H9 (cell line): Measurements from ENCODE around the gene MMP24OS. TPM values are rescaled to one million over a fixed set of nuclear protein-coding genes. Genes with fewer than 3 reads are reported as not detected.

Experiments used
- DNase-seq: peaks from one replicate; pipeline ENCODE4 v3.0.0-alpha.2; 2017
- H2AFZ ChIP-seq: one replicate; pipeline ENCODE4 v1.6.1; 2013; ENCODE audit warnings: mild to moderate bottlenecking, low read length, control low read depth, moderate library complexity
- H2AK5ac ChIP-seq: 2 replicates; pipeline ENCODE4 v1.6.1; 2013; ENCODE audit warnings: low read length, control low read depth, mixed read lengths; ENCODE audit not compliant: insufficient read length
- H2BK120ac ChIP-seq: one replicate; pipeline ENCODE4 v1.6.1; 2013; ENCODE audit warnings: low read depth, mild to moderate bottlenecking, low read length, control low read depth, inconsistent platforms; ENCODE audit not compliant: poor library complexity, severe bottlenecking
- H2BK12ac ChIP-seq: 2 replicates; pipeline ENCODE4 v1.6.1; 2013; ENCODE audit warnings: low read length, control low read depth, mixed read lengths, low read depth; ENCODE audit not compliant: insufficient read length
- H2BK15ac ChIP-seq: 2 replicates; pipeline ENCODE4 v1.6.1; 2013; ENCODE audit warnings: low read depth, low read length, control low read depth
- H2BK20ac ChIP-seq: one replicate; pipeline ENCODE4 v1.6.1; 2013; ENCODE audit warnings: low read depth, mild to moderate bottlenecking, low read length, control low read depth, inconsistent platforms; ENCODE audit not compliant: poor library complexity, severe bottlenecking
- H2BK5ac ChIP-seq: 2 replicates; pipeline ENCODE4 v1.6.1; 2013; ENCODE audit warnings: low read length, control low read depth, mixed read lengths; ENCODE audit not compliant: insufficient read length
- H3K14ac ChIP-seq: 2 replicates; pipeline ENCODE4 v1.6.1; 2013; ENCODE audit warnings: low read length, control low read depth; ENCODE audit not compliant: insufficient read depth
- H3K18ac ChIP-seq: 2 replicates; pipeline ENCODE4 v1.6.1; 2013; ENCODE audit warnings: low read depth, mild to moderate bottlenecking, mixed read lengths, low read length, control low read depth; ENCODE audit not compliant: insufficient read length
- H3K23ac ChIP-seq: 2 replicates; pipeline ENCODE4 v1.6.1; 2013; ENCODE audit warnings: low read length, control low read depth, mixed read lengths, low read depth; ENCODE audit not compliant: insufficient read length
- H3K23me2 ChIP-seq: 2 replicates; pipeline ENCODE4 v1.6.1; 2013; ENCODE audit warnings: low read depth, mild to moderate bottlenecking, mixed read lengths, low read length, control low read depth; ENCODE audit not compliant: insufficient read length, poor library complexity, severe bottlenecking
- H3K27ac ChIP-seq: 2 replicates; pipeline ENCODE4 v1.5.1; 2013; ENCODE audit warnings: low read length, control low read depth, mixed read lengths, low read depth; ENCODE audit not compliant: insufficient read length
- H3K27me3 ChIP-seq: 2 replicates; pipeline ENCODE4 v1.6.1; 2013; ENCODE audit warnings: low read length, control low read depth, inconsistent platforms; ENCODE audit not compliant: insufficient read depth
- H3K4ac ChIP-seq: 2 replicates; pipeline ENCODE4 v1.6.1; 2013; ENCODE audit warnings: low read depth, mild to moderate bottlenecking, control low read depth, inconsistent platforms, low read length, moderate library complexity
- H3K4me1 ChIP-seq: 2 replicates; pipeline ENCODE4 v1.6.1; 2013; ENCODE audit warnings: low read length, control low read depth, inconsistent platforms; ENCODE audit not compliant: insufficient read depth
- H3K4me2 ChIP-seq: 2 replicates; pipeline ENCODE4 v1.6.1; 2013; ENCODE audit warnings: low read length, control low read depth, mixed read lengths; ENCODE audit not compliant: insufficient read length, insufficient read depth
- H3K56ac ChIP-seq: 2 replicates; pipeline ENCODE4 v1.6.1; 2013; ENCODE audit warnings: low read depth, mild to moderate bottlenecking, mixed read lengths, low read length, control low read depth; ENCODE audit not compliant: insufficient read length
- H3K79me1 ChIP-seq: 2 replicates; pipeline ENCODE4 v1.6.1; 2013; ENCODE audit warnings: low read depth, mild to moderate bottlenecking, moderate library complexity, low read length, control low read depth, inconsistent platforms; ENCODE audit not compliant: insufficient read depth, poor library complexity, severe bottlenecking
- H3K79me2 ChIP-seq: 2 replicates; pipeline ENCODE4 v1.6.1; 2013; ENCODE audit warnings: low read length, control low read depth, inconsistent platforms; ENCODE audit not compliant: insufficient read depth
- H3K9ac ChIP-seq: 2 replicates; pipeline ENCODE4 v1.6.1; 2013; ENCODE audit warnings: low read length, control low read depth, mixed read lengths; ENCODE audit not compliant: insufficient read length; ENCODE audit errors: extremely low read depth
- H3K9me3 ChIP-seq: one replicate; pipeline ENCODE4 v1.6.1; 2013; ENCODE audit warnings: low read depth, low read length, inconsistent platforms; ENCODE audit not compliant: control insufficient read depth
- H3T11ph ChIP-seq: one replicate; pipeline ENCODE4 v1.6.1; 2013; ENCODE audit warnings: mild to moderate bottlenecking, low read length, control low read depth, inconsistent platforms
- H4K20me1 ChIP-seq: one replicate; pipeline ENCODE4 v1.6.1; 2013; ENCODE audit not compliant: control insufficient read depth, insufficient read length, insufficient read depth
- H4K5ac ChIP-seq: 2 replicates; pipeline ENCODE4 v1.6.1; 2013; ENCODE audit warnings: low read depth, mild to moderate bottlenecking, mixed read lengths, low read length, control low read depth; ENCODE audit not compliant: insufficient read length
- H4K8ac ChIP-seq: replicated peaks from 2 replicates; pipeline ENCODE4 v1.6.1; 2013; ENCODE audit warnings: low read length, control low read depth, mixed read lengths, low read depth; ENCODE audit not compliant: insufficient read length
- H4K91ac ChIP-seq: 2 replicates; pipeline ENCODE4 v1.6.1; 2013; ENCODE audit warnings: low read depth, mild to moderate bottlenecking, moderate library complexity, mixed read lengths, low read length, control low read depth; ENCODE audit not compliant: insufficient read length
- H3K27ac Mint-ChIP-seq, 3 experiments: 2 replicates in 2 of 3; 3 replicates in 1 of 3; pipeline ENCODE4 v1.8.0; 2020 to 2021; ENCODE audit warnings: mixed read lengths in 3 of 3, mild to moderate bottlenecking in 1 of 3, moderate library complexity in 1 of 3
- H3K27me3 Mint-ChIP-seq: 2 replicates; pipeline ENCODE4 v1.8.0; 2021; ENCODE audit warnings: low read depth, mild to moderate bottlenecking, moderate library complexity, mixed read lengths
- H3K36me3 Mint-ChIP-seq, 3 experiments: 2 replicates in 2 of 3; 3 replicates in 1 of 3; pipeline ENCODE4 v1.8.0; 2020 to 2021; ENCODE audit warnings: low read depth in 3 of 3, mixed read lengths in 3 of 3; ENCODE audit not compliant: insufficient read depth in 1 of 3
- H3K4me1 Mint-ChIP-seq, 2 experiments: 2 replicates each; pipeline ENCODE4 v1.8.0; 2020; ENCODE audit warnings: mixed read lengths in 2 of 2
- H3K4me3 Mint-ChIP-seq, 2 experiments: 2 replicates in 1 of 2; 3 replicates in 1 of 2; pipeline ENCODE4 v1.8.0; 2020 to 2021; ENCODE audit warnings: mild to moderate bottlenecking in 2 of 2, mixed read lengths in 2 of 2, moderate library complexity in 1 of 2
- H3K9me3 Mint-ChIP-seq, 2 experiments: 2 replicates in 1 of 2; 3 replicates in 1 of 2; pipeline ENCODE4 v1.8.0; 2020; ENCODE audit warnings: mild to moderate bottlenecking in 2 of 2, mixed read lengths in 2 of 2, moderate library complexity in 1 of 2
- WGBS: extraction: QIAGEN DNeasy Blood & Tissue Kit; methylation state at CpG from one replicate; pipeline ENCODE4 v1.1.7; 2013; ENCODE audit warnings: missing lambda C conversion rate, low lambda C conversion rate, mixed read lengths; ENCODE audit not compliant: insufficient read length; ENCODE audit errors: extremely low coverage; 5-methylcytosine and 5-hydroxymethylcytosine counted together
- total RNA-seq: library from RNA; stranded (reverse); gene quantifications from 2 replicates; pipeline ENCODE4 v1.2.1, GENCODE V29; 2021
- TF ChIP-seq, protein P1 (sequence below): fragments of 200-600 bp; sonication (generic); conservative IDR thresholded peaks from 3 replicates; pipeline ENCODE4 v1.8.0; 2021; ENCODE audit warnings: antibody characterized with exemption, mild to moderate bottlenecking

MMP24OS gene
- total RNA-seq, 1 experiment from 2014 or later, result 43.8 TPM

DNA sequence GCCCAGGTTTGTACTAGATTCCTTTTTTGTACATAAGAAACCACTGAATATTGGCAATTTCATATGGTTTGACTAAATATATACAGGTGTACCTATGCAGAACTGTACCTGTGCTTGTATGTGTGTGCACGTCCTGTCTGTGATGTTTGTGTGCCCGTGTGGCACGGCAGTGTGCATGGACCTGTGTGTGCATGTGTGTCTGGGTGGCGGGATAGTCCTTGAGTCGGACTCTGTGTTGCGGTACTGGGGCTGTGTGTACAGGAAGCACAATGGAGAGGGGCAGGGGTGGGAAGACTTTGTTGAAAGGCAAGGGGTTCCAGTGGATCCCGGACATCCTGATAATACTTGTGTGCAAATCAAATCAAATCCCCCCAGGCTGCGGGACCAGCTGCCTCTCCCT is 17.8 kb upstream of the MMP24OS start:
- no peak overlapping the region for H3K4me2 ChIP-seq
- no peak overlapping the region for H2BK12ac ChIP-seq
- no peak for DNase-seq
- no peak overlapping the region for H3K4me3 Mint-ChIP-seq
- no peak overlapping the region for H4K91ac ChIP-seq
- no peak overlapping the region for H2BK5ac ChIP-seq
- no peaks in the 10 kb centered on the region for H3K27me3 ChIP-seq
- H3K27ac Mint-ChIP-seq, result no peak overlapping the region
- H3K14ac ChIP-seq, result no peak overlapping the region
- H3K36me3 Mint-ChIP-seq, result no peaks in the 10 kb centered on the region; a peak in 1 of 7 replicates
- H4K8ac ChIP-seq, result no peak overlapping the region
- peaks cover 4 to 5% of the 10 kb centered on the region in 2 experiments; a peak in 3 of 4 replicates for H3K4me1 Mint-ChIP-seq
- WGBS, result no CpG with 5 or more reads among the region's 8 CpGs
- H3K4me1 ChIP-seq, result no peaks in the 10 kb centered on the region; the same call in 1 of the 2 replicates
- TF ChIP-seq, protein P1, sequence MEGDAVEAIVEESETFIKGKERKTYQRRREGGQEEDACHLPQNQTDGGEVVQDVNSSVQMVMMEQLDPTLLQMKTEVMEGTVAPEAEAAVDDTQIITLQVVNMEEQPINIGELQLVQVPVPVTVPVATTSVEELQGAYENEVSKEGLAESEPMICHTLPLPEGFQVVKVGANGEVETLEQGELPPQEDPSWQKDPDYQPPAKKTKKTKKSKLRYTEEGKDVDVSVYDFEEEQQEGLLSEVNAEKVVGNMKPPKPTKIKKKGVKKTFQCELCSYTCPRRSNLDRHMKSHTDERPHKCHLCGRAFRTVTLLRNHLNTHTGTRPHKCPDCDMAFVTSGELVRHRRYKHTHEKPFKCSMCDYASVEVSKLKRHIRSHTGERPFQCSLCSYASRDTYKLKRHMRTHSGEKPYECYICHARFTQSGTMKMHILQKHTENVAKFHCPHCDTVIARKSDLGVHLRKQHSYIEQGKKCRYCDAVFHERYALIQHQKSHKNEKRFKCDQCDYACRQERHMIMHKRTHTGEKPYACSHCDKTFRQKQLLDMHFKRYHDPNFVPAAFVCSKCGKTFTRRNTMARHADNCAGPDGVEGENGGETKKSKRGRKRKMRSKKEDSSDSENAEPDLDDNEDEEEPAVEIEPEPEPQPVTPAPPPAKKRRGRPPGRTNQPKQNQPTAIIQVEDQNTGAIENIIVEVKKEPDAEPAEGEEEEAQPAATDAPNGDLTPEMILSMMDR, result no peak
- no peak overlapping the region for H2BK15ac ChIP-seq
- H3K18ac ChIP-seq, result no peak overlapping the region
- H3K9me3 ChIP-seq, result no peaks in the 10 kb centered on the region
- H2AK5ac ChIP-seq, result no peak overlapping the region
- no peaks in the 10 kb centered on the region for H3K23me2 ChIP-seq
- no peak overlapping the region for H3T11ph ChIP-seq
- H3K27me3 Mint-ChIP-seq, result peaks cover 13% of the 10 kb centered on the region
- no peak overlapping the region for H3K56ac ChIP-seq
- no peak overlapping the region for H4K5ac ChIP-seq
- no peak overlapping the region for H2BK20ac ChIP-seq
- no peaks in the 10 kb centered on the region for H3K79me2 ChIP-seq
- no peaks in the 10 kb centered on the region for H4K20me1 ChIP-seq
- H3K9me3 Mint-ChIP-seq, result no peaks in the 10 kb centered on the region; a peak in 1 of 5 replicates
- no peak overlapping the region for H3K9ac ChIP-seq
- no peak overlapping the region for H3K23ac ChIP-seq
- no peaks in the 10 kb centered on the region for H3K79me1 ChIP-seq
- H2BK120ac ChIP-seq, result no peak overlapping the region
- no peak overlapping the region for H3K4ac ChIP-seq
- H2AFZ ChIP-seq, result no peak overlapping the region
- H3K27ac ChIP-seq, result no peak overlapping the region
